DMS 273 (cell line): ENCODE results near the gene SCCPDH.

ENCODE experiments used
- DNase-seq: peaks from one replicate; lab custom pipeline; 2025; ENCODE audit not compliant: unreplicated experiment; lab: John Stamatoyannopoulos, UW

SCCPDH gene

GRCh38 chr1:246784621-246785493 is 60.6 kb downstream of the SCCPDH start:
- DNase-seq = peak; percentile 80

- DNase-seq = peak; percentile 50
Measured at GRCh38 chr1:246785494-246786111, 61.4 kb downstream of the SCCPDH start.

DNA sequence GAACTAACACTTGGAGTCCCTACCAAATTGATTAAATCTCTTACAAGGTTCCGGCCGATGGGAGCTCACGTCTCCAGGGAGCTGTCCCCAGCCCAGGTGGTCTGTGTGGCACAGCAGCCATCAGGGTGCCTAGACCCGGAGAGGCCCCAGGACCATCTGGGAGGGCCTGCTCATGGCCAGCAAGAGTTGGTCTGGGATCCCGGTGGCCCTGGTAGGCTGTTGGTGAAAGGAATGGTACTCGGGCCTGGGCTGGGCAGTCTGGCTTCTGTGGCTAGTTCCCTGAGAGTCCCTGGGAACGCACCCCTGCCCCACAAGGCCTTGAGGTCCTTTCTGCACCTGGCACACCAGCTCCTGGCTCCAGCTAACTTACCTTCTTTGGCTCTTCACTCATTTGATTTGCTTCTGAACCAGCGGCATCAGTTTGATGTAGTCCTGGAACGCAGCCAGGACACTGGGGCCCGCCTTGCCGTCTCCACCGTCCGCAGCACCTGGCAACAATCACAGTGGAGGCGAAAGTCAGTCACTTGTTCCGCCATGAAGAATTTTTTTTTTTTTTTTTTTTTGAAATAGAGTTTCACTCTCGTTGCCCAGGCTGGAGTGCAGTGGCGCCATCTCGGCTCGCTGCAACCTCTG is 62.5 kb downstream of the SCCPDH start:
- DNase-seq = peak; percentile 64

GRCh38 chr1:246787781-246788513 is 63.7 kb downstream of the SCCPDH start:
- DNase-seq = no peak

DNA sequence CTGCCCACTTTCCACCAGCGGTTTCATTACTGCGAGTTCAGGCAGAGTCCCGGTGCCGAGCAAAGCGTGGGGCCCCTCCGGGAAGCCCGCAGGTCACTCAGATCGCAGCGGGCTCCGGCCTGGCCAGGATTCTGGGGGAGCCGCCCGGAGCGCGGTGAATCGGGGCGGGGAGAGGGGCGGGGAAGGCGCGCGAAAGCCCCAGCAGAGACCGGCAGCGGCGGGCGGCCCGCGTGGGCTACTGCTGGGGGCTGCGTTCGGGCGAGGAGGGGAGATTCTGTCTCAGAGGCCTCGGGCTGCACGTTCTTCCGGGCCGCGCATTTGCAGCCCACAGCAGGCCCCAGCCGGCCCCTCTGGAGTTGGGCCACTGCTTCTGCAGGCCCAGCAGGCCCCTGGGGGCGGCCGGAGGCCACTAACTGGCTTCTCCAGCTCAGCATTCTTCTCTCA is 64.7 kb downstream of the SCCPDH start:
- DNase-seq = no peak

- DNase-seq = no peak
Measured at GRCh38 chr1:246789454-246790339, 65.5 kb downstream of the SCCPDH start.

DNA sequence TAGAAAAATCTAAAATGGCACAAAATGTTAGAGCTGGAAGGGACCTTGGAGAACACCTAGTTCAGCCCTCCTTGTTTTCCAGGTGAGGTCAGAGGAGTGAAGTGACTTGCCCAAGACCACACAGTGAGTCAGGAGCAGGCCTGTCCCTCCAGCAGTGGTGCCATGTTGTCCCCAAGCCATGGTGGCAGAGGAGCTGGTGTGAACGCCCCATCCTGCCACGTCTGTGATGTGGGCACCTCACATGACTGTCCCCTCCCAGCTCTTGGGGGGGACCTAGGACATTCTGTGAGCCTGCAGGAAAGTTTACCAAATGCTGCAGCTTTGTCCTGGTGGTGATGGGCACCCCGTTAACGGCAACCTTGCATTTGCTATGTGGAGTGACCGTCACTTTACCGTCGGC is 66.2 kb downstream of the SCCPDH start:
- no peak for DNase-seq

GRCh38 chr1:246790833-246791232 is 66.6 kb downstream of the SCCPDH start:
- DNase-seq = no peak

GRCh38 chr1:246791303-246791918 is 67.2 kb downstream of the SCCPDH start:
- DNase-seq = no peak

- no peak for DNase-seq
Measured at GRCh38 chr1:246792603-246793002, 68.4 kb downstream of the SCCPDH start.

GRCh38 chr1:246793356-246793896 is 69.2 kb downstream of the SCCPDH start:
- peak; percentile 30 for DNase-seq

DNA sequence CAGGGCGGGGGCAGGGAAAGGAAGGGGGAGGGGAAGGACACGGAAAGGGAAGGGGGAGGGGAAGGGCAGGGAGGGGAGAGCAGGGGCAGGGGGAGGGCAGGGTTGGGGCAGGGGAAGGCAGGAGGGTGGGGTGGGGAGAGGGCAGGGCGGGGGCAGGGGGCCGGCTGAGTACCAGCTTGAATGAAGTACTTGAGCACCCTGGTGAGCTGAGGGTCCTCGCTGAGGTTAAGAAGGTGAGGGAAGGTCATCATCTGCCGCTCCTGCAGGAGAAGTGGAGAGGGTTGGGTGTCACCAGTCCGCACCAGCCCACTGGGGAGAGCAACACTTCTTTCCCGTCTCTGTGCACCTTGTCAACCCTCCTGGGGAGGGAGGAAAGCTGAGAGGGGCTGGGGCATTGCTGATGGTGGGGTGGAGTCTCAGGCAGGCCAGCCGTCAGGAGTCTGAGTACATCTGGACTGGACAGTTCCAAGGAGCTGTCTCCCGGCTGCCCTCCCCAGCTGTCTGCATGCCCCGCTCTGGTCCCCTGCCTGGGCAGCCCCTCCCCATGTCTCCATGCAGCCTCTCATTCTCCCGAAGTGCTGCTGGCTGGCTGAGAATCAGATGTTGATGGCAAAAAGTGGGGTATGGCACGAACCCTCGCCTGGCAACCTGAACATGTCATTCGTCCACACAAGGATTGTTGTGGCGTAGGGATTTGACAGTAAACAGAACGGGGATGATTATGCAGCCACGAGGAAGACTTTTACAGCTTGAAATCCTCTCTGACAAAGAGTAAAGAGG is 70.0 kb downstream of the SCCPDH start:
- DNase-seq = peak; percentile 59

GRCh38 chr1:246794828-246795671 is 70.8 kb downstream of the SCCPDH start:
- DNase-seq = peak; percentile 46

GRCh38 chr1:246795906-246796694 is 71.9 kb downstream of the SCCPDH start:
- no peak for DNase-seq

GRCh38 chr1:246797157-246797556 is 72.9 kb downstream of the SCCPDH start:
- no peak for DNase-seq

DNA sequence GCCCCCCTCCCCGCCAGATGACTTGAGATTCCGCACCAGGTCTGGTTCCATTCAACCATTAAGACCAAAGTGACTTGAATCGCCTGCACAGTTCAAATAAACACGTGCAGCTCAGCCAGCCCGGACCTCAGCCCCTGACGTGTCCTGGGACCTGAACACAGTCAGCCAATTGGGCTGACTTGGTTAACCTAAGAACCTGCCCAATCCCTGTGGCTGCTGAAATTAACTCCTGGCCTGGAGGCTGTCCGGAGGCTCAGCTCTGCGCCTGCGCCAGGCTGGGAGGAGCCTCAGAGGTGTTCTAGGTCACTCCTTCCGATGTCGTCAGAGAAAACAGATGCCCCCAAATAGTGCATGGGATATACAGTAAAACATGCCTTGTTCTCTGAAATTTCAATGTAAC is 73.4 kb downstream of the SCCPDH start:
- no peak for DNase-seq

- DNase-seq = no peak
Measured at GRCh38 chr1:246798107-246798506, 73.9 kb downstream of the SCCPDH start.
